PC-9 (cell line): ENCODE measurements around the gene CPPED1.

Experiments
- EZH2 ChIP-seq: fragments of 200-600 bp; sonication (generic); IDR thresholded peaks from 2 replicates; pipeline ENCODE4 v1.8.0; 2017; ENCODE audit warnings: antibody characterized with exemption, low read depth
- TF ChIP-seq, protein P1 (sequence below): fragments of 200-600 bp; sonication (generic); conservative IDR thresholded peaks from 2 replicates; pipeline ENCODE4 v1.6.1; 2017; ENCODE audit warnings: mixed run types, antibody characterized with exemption, mild to moderate bottlenecking, moderate library complexity

DNA sequence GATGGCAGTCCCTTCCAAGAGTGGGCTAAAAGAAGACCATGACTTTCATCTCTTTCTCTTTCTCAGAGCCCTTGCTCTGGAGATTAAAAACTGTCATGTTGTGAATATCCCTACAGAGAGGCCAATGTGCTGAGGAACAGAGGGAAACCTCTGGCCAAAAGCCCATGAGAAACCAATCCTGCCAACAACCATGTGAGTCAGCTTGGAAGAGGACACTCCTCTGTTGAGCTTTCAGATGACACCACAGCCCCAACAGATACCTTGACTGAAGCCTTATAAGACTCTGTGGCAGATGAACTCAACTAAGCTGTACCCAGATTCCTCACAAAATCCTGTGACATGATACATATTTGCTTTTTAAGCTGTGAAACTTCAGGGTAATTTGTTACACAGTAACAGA lies 19.6 kb downstream of the CPPED1 start:
- TF ChIP-seq, protein P1, sequence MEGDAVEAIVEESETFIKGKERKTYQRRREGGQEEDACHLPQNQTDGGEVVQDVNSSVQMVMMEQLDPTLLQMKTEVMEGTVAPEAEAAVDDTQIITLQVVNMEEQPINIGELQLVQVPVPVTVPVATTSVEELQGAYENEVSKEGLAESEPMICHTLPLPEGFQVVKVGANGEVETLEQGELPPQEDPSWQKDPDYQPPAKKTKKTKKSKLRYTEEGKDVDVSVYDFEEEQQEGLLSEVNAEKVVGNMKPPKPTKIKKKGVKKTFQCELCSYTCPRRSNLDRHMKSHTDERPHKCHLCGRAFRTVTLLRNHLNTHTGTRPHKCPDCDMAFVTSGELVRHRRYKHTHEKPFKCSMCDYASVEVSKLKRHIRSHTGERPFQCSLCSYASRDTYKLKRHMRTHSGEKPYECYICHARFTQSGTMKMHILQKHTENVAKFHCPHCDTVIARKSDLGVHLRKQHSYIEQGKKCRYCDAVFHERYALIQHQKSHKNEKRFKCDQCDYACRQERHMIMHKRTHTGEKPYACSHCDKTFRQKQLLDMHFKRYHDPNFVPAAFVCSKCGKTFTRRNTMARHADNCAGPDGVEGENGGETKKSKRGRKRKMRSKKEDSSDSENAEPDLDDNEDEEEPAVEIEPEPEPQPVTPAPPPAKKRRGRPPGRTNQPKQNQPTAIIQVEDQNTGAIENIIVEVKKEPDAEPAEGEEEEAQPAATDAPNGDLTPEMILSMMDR: no peak
- TF ChIP-seq EZH2: no peak
